Right atrium auricular region (tissue), 2 donors: ENCODE results near the gene TLCD1. TPM values are rescaled to one million over a fixed set of nuclear protein-coding genes. Genes with fewer than 3 reads are reported as not detected.
"Not testable (repeated sequence)": the region's sequence is repeated elsewhere in the genome, so short reads cannot be mapped to it uniquely, and the experiment has no call there.

Experiments
- DNase-seq: peaks from one replicate; pipeline ENCODE4 v3.0.0-alpha.2; 2019; ENCODE audit warnings: low spot score
- H3K27ac ChIP-seq, 2 donors: fragments of 200-600 bp; sonication (generic); 1 replicate in 1 of 2; 2 replicates in 1 of 2; pipeline ENCODE4 v1.5.1; 2016 to 2019
- H3K27me3 ChIP-seq, 2 donors: fragments of 200-600 bp; sonication (generic); one replicate each; pipeline versions ENCODE4 v1.5.1 to v1.6.0; 2017 to 2019
- H3K36me3 ChIP-seq: fragments of 200-600 bp; sonication (generic); one replicate; pipeline ENCODE4 v1.5.1; 2016
- H3K4me1 ChIP-seq, 2 donors: fragments of 200-600 bp; sonication (generic); one replicate each; pipeline versions ENCODE4 v1.5.1 to v1.6.0; 2017 to 2019
- H3K4me3 ChIP-seq, 2 donors: fragments of 200-600 bp; sonication (generic); 1 replicate in 1 of 2; 2 replicates in 1 of 2; pipeline ENCODE4 v1.5.1; 2017 to 2019; ENCODE audit warnings: mild to moderate bottlenecking in 1 of 2, moderate library complexity in 1 of 2
- H3K9me3 ChIP-seq, 2 donors: fragments of 200-600 bp; sonication (generic); one replicate each; pipeline ENCODE4 v1.5.1; 2019
- total RNA-seq, 2 donors: library from RNA; depleted of rRNA; stranded (reverse); fragments of >200 nt; gene quantifications; one replicate each; pipeline ENCODE4 v1.1.0, GENCODE V29; 2016
- TF ChIP-seq, protein P1 (sequence below), 2 donors: fragments of 200-600 bp; sonication (generic); IDR thresholded peaks; one replicate each; pipeline ENCODE4 v1.5.1; 2019; ENCODE audit warnings: antibody characterized with exemption in 2 of 2

Gene TLCD1
- total RNA-seq, 2 donors from 2014 or later: 1.7 TPM; not detected in 1

GRCh38 chr17:28738680-28739384, 12.8 kb upstream of the TLCD1 start:
- no peaks in the 10 kb centered on the region for H3K36me3 ChIP-seq
- TF ChIP-seq, protein P1, sequence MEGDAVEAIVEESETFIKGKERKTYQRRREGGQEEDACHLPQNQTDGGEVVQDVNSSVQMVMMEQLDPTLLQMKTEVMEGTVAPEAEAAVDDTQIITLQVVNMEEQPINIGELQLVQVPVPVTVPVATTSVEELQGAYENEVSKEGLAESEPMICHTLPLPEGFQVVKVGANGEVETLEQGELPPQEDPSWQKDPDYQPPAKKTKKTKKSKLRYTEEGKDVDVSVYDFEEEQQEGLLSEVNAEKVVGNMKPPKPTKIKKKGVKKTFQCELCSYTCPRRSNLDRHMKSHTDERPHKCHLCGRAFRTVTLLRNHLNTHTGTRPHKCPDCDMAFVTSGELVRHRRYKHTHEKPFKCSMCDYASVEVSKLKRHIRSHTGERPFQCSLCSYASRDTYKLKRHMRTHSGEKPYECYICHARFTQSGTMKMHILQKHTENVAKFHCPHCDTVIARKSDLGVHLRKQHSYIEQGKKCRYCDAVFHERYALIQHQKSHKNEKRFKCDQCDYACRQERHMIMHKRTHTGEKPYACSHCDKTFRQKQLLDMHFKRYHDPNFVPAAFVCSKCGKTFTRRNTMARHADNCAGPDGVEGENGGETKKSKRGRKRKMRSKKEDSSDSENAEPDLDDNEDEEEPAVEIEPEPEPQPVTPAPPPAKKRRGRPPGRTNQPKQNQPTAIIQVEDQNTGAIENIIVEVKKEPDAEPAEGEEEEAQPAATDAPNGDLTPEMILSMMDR (IDR thresholded peaks at IDR 0.05): no peak
- H3K4me3 ChIP-seq: no peak overlapping the region
- H3K27me3 ChIP-seq: no peaks in the 10 kb centered on the region
- DNase-seq: no peak
- peaks cover 0 to 9% of the 10 kb centered on the region in 2 donors for H3K4me1 ChIP-seq
- H3K27ac ChIP-seq: no peak overlapping the region
- H3K9me3 ChIP-seq: no peaks in the 10 kb centered on the region

- TF ChIP-seq, protein P1 (IDR thresholded peaks at IDR 0.05): no peak
Observed at GRCh38 chr17:28737770-28738679, 12.0 kb upstream of the TLCD1 start.

DNA sequence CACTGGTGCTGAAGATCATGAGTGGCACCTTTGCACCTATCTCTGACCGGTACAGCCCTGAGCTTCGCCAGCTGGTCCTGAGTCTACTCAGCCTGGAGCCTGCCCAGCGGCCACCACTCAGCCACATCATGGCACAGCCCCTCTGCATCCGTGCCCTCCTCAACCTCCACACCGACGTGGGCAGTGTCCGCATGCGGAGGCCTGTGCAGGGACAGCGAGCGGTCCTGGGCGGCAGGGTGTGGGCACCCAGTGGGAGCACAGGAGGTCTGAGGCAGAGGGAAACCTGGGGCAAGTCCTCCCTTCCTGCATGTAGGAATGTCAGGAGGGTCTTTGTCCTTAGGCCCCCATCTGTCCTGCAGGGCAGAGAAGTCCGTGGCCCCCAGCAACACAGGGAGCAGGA, 11.3 kb upstream of the TLCD1 start:
- Histone ChIP-seq H3K4me1 (no peaks in the 10 kb centered on the region), H3K27me3 (no peaks in the 10 kb centered on the region), H3K27ac (no peak overlapping the region), H3K4me3 (no peak overlapping the region), H3K36me3 (no peaks in the 10 kb centered on the region), H3K9me3 (no peaks in the 10 kb centered on the region)
- DNase-seq: no peak
- TF ChIP-seq, protein P1 (IDR thresholded peaks at IDR 0.05): no peak

More at GRCh38 chr17:28737770-28738679, 12.0 kb upstream of the TLCD1 start:
- Histone ChIP-seq H3K27me3 (no peaks in the 10 kb centered on the region), H3K4me3 (no peak overlapping the region), H3K27ac (no peak overlapping the region), H3K9me3 (no peaks in the 10 kb centered on the region), H3K36me3 (no peaks in the 10 kb centered on the region), H3K4me1 (peaks cover 0 to 3% of the 10 kb centered on the region in 2 donors)
- DNase-seq: no peak

- H3K27ac ChIP-seq, H3K36me3 ChIP-seq, H3K9me3 ChIP-seq, H3K4me3 ChIP-seq, DNase-seq, H3K4me1 ChIP-seq, H3K27me3 ChIP-seq: not testable (repeated sequence)
Observed at GRCh38 chr17:28735913-28736769, 10.1 kb upstream of the TLCD1 start.

- no peaks in the 10 kb centered on the region for H3K9me3 ChIP-seq
- H3K27me3 ChIP-seq: no peaks in the 10 kb centered on the region
- no peak overlapping the region for H3K4me3 ChIP-seq
- no peak for DNase-seq
- H3K36me3 ChIP-seq: no peaks in the 10 kb centered on the region
- H3K4me1 ChIP-seq: no peaks in the 10 kb centered on the region
- H3K27ac ChIP-seq: no peak overlapping the region
- TF ChIP-seq, protein P1 (IDR thresholded peaks at IDR 0.05): no peak
Observed at GRCh38 chr17:28735242-28735722, 9.2 kb upstream of the TLCD1 start.
